ENCODE data around the gene CD46.
"Not testable (repeated sequence)": the region's sequence is repeated elsewhere in the genome, so short reads cannot be mapped to it uniquely, and the experiment has no call there.

The CD46 gene

DNA sequence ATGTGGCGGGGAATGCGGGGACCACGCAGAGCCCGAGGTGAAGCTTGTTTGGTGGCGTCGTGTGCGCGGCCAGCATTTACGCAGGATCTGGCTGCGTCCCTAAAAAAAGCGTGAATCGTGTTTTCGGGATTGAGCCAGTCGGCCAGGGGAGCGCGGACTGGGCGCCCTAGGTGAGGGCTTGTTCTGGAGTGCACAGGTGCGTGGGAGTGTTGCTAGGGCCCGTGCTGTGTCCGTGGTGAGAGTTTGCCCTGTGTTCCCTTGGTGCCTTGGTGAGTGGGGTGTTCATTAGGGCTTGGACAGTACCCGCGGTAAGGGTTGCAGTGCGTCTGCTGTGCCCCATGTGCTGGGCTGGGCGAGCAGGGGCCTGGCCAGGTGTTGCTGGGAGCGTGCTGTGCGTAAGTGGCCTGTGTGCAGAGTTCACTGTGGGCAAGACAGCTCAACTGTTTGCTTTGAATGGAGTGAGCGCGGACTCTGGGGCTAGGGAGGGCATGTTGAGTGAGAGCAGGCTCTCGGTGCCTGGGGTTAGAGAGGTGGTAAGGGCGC is 673 bp downstream of the CD46 start:
- no peak for DNase-seq

DNA sequence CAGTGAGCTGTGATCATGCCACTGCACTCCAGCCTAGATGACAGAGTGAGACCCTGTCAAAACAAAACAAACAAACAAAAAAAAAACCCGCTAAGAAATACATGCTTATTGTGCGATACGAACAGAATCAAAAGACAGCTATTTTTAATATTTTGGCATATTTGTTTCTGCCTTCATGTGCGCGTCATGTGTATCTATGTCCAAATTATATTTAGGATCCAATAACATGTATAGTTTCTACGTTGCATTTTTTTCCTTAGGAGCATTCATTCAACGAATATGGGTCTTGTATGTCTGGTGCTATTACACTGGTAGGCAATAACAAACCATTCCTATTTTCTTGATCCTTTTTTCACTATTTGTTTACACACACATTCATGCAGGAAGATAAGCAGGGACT is 1.8 kb downstream of the CD46 start:
- no peak for DNase-seq

DNA sequence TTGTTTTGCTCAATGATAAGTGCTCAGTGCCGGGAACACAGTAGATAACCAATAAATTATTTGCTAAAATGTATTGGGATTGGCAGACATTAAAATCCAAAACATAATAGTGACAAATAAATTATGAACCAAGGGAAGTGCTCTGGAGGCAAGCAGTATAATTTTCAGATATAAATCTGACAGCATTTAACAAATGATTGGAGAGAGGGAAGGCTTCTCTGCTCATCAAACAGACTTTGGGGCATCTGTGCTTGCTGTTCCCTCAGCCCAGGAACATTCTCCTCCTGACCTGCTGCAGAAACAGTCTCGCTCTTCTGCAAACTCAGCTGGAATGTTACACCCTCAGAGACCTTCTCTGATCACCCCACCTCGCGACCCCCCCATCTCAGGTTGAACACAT is 2.2 kb downstream of the CD46 start:
- no peak for DNase-seq

DNA sequence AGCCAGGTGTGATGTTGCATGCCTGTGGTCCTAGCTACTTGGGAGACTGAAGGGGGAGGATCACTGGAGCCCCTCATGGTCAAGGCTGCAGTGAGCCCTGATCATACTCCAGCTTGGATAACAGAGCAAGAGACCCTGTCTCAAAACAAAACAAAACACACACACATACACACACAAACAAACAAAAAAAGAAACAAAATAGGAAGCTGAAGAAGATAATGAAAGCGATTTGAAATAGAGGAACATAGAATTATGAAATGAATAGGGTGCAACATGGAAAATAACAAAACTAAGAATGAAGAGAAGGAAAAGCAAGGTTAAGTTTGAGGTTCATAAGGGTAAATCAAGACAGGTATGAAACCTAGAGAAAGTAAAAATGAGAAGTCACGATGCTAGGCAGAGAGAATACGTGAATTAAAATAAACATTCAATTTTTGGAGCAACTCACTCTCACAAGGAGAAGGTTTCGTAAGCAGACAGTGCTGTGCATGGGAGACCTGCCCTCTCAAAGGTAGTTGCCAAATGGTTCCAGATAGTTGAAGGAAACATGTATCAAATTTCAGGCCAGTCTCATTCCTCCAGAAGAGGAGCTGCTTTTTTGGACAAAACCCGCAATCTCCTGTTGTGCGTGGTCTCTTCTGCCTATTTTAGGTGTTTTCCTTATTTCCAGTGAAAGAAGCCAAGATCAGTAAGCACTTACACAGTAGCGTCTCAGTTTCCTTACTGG is 3.3 kb downstream of the CD46 start:
- no peak for DNase-seq

DNA sequence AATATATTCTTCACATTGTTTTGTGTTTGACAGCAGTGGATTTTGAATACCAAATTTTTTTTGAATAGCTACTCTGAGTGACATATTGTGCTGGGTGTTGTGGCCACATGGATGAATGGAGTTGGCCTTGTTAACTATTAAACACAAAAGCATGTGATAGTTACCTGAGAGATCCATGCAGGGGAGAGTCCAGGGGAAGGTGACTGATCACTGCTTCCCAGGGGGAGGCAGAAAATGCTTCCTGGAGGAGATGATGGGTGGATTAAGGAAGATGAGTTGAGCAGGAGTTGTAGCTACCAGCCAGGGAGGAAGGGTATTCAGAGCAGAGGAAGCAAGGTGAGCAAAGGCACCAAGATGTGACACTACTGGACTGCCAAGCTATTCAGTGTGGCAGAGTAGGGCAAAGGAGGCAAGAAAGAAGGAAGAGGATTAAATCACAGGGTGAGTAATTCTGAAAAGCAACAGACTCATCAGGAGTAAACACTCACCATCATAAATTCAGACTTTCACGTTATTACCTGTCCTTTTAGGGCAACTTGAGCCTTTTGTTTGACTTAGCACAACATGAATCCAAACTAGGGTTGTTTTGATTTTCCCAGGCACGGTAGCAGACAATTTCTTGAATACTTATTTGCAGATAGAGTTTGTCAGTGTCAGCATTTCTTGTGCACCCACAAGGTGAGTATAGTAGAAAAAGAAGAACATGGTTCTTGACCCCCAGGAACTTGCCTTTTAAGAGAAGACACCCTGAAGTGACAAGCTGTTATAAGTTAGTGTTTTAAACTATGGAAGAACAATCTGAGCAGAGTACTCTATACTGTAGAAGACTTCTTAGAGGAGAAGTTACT is 4.2 kb downstream of the CD46 start:
- no peak for DNase-seq

DNA sequence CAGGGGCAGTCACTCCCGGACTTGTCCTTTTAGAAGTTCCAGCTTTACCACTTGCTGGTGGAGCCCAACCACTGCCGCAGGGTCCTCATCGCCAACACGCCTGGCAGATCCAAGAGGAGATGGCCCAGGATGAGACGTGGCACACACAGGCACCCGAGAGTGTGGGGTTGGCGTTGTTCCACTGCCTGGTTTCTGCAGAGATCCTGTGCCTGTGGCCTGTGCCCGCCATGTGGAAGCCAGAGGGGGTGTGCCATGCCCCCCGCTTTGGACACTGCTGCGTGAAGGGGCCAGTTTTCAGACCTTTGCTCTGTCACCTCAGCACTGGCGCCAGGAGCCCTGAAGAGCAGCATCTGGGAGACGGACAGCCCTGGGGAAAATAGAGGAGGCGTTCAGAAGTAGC is 10.8 kb downstream of the CD46 start:
- DNase-seq: no peak

DNA sequence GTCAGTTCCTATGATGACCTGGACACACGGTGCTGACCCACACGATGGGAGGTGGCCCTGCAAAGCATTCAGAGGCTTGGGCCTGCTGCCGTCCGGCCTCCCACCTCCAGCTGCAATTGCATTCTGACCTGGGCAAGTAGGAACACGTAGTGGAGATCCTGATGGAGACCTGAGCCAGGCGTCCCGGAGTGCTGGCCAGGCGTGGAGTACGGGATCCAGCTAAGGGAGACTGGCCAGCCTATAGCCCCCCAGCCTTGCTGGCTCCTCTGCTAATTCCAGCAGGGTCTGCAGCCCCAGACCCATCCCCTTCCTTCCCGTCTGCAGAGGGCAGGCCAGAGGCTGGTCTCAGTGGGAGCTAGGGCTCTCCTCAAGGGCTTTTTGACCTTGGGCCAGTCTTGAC is 11.2 kb downstream of the CD46 start:
- DNase-seq: no peak

DNA sequence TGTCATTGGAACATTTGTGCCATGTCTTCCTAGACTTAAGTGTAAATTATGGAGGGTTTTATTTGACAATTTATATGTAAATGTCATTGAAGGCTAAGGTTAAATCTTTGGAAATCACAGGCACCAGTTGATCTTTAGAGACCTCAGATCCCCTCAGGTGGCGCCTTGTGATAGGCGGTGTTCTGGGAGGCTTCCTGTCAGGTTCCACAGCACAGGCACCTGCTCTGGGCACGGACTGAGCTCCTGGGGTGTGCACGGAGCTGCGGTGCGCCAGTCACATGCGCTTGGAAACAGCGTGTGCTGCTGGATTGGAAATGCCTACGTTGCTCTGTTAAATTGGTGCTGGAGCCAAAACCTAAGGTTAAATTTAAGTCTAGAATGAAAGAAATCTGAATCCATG is 12.1 kb downstream of the CD46 start:
- no peak for DNase-seq

DNA sequence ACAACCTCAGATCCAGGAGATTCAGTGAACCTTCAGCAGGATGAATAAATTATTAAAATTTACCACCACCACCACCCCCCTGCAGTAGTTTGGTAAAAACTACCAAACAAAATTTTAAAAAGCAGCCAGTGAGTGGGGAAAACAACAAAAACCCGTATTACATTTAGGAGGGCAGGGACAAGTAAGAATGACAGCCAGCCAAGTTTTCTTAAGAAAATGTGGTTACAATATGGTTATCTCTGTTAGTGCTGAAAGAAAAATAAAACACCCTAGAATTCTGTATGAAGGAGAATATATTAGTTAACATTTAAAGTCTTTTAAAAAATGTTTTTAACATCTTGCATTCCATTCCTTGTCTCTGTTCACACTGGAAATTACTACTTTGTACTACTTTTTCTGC is 14.7 kb downstream of the CD46 start:
- DNase-seq: no peak

DNA sequence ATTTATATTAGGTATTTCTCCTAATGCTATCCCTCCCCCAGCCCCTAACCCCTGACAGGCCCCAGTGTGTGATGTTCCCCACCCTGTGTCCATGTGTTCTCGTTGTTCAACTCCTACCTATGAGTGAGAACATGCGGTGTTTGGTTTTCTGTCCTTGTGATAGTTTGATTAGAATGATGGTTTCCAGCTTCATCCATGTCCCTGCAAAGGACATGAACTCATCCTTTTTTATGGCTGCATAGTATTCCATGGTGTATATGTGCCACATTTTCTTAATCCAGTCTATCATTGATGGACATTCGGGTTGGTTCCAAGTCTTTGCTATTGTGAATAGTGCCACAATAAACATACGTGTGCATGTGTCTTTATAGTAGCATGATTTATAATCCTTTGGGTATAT is 18.7 kb downstream of the CD46 start:
- DNase-seq: not testable (repeated sequence)

DNA sequence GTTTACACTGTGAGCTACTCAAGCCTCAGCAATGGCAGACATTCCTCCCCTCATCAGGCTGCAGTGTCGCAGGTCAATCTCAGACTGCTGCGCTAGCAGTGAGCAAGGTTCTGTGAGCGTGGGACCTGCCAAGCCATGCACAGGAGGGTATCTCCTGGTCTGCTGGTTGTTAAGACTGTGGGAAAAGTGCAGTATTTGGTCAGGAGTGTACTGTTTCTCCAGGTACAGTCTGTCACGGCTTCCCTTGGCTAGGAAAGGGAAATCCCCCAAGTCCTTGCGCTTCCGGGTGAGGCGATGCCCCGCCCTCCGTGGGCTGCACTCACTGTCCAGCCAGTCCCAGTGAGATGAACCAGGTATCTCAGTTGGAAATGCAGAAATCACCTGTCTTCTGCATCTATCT is 24.2 kb downstream of the CD46 start:
- not testable (repeated sequence) for DNase-seq

DNA sequence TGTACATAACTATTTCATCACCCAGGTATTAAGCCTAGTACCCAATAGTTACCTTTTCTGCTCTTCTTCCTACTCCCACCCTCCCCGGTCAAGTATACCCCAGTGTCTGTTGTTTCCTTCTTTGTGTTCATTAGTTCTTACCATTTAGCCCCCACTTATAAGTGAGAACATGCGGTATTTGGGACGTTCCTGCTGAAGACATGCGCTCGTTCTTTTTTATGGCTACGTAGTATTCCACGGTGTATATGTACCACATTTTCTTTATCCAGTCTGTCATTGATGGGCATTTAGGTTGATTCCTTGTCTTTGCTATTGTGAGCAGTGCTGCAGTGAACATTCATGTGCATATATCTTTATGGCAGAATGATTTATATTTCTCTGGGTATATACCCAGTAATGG is 25.6 kb downstream of the CD46 start:
- DNase-seq: not testable (repeated sequence)

DNA sequence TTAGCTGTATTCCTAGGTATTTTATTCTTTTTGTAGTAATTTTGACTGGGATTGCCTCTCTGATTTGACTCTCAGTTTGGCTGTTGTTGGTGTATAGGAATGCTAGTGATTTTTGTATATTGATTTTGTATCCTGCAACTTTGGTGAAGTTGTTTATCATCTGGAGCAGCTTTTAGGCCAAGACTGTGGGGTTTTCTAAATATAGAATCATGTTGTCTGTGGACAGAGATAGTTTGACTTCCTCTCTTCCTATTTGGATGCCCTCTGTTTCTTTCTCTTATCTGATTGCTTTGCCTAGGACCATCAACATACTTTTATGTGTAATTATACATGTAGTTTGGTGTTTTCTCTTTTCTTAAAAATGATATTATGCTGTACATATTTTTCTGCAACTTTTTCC is 27.2 kb downstream of the CD46 start:
- DNase-seq: no peak

DNA sequence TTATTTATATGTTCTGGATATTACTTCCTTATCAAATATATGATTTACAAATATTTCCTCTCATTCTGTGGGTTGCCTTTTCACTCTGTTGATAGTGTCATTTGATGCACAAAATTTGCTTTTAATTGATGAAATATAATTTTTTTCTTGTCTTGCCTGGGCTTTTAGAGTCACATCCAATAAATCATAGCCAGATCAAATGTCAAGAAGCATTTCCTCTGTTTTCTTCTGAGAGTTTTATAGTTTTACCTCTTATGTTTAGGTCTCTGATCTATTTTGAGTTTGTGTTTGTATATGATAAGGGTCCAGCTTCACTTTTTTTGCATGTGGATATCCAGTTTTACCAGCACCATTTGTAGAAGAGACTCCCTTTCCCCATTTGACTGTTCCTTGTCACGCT is 29.5 kb downstream of the CD46 start:
- DNase-seq: no peak

DNA sequence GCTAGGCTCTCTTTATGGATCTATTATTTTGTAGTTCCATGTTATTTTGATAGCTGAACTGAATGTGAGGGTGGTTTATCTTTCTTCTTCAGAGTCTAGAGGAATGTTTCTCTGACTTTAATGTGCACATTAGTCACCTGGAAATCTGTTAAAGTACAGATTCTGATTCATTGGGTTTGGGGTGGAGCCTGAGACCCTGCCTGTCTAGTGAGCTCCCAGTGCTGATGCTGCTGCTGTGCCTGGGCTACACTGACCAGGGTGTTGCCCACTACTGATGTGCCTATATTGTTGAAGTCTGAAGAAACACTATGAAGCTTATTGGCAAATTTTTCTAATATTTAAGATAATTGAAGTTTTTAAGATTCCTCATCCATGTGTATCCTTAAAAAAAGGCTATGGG is 35.9 kb downstream of the CD46 start:
- peak; percentile 20 for DNase-seq

DNA sequence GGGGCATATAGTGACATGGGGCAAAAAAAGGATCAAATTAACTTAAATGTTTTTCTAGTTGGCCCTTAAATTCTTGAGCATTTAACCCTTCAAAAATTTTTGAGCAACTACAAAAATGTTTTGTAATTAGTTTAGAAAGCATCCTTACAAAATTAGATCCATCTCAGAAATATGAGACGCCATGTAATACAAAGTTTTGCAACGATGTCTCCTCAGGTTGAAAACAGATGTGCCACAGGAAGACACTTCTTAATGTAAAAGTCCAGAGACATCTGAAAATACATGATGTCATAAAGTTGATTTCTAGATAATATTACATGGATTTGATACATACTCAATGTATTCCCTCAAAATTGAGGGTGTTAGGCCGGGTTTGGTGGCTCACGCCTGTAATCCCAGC is 37.5 kb downstream of the CD46 start:
- no peak for DNase-seq

DNA sequence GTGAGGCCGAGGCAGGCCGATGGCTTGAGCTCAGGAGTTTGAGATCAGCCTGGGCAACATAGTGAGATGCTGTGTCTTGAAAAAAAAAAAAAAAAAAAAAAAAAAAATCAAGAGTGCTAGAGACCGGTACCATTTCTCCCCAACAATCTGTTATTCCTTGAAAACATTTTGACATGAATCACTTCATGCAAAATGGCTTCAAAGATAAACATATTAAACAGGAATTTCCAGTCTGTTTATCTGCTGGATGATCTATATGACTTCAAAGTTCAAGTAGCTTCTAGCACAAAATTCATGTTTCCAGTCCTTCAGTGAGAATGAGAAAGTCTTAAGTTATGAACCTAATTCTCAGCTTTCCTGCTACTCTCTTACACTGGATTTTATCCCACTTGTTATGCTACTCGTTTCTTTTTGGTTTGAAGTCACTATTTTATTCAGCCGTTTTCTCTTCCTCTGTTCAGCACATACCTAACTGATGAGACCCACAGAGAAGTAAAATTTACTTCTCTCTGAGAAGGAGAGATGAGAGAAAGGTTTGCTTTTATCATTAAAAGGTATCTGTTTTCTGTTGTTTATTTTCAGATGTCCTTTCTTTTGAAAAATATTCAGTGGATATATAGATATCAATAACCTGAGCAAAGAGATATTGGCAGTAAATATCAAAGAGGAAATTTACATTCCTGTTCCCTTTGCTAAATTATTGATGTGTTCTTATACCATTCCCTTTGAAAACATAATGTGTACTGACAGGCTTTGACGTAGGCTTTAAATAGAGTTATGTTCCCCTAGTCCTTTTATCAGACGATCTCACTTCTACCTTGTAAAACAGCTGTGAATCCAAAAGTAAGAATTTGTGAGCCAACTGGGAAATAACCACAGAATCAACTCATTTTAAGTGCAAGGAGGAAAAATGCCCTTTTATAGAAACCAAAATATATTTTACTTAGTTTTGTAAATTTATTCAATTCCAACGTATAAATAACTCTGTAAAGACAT is 38.2 kb downstream of the CD46 start:
- no peak for DNase-seq

DNA sequence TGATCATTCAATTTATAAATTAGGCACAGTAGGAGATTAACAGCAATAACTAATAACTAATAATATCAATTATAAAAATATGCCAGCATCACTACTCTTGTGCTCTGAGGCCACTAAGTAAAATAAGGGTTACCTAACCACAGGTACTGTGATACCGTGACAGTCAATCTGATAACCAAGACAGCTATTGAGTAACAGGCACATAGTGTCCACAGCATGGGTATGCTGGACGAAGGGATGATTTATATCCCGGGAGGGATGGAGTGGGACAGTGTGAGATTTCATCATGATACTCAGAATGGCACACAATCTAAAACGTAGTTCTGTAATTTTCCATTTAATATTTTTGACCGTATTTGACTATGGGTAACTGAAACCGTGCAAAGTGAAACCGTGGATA is 39.4 kb downstream of the CD46 start:
- no peak for DNase-seq

DNA sequence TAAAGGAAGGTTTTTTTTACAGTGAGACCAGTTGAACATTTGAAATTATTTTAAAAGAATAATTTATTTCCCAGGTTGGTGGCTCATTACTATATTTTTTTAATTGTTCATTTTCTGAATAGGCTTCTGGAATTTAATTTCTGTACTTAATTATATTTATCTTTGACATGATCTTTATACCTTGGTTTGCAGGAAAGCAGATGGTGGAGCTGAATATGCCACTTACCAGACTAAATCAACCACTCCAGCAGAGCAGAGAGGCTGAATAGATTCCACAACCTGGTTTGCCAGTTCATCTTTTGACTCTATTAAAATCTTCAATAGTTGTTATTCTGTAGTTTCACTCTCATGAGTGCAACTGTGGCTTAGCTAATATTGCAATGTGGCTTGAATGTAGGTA is 41.5 kb downstream of the CD46 start:
- DNase-seq: no peak

DNA sequence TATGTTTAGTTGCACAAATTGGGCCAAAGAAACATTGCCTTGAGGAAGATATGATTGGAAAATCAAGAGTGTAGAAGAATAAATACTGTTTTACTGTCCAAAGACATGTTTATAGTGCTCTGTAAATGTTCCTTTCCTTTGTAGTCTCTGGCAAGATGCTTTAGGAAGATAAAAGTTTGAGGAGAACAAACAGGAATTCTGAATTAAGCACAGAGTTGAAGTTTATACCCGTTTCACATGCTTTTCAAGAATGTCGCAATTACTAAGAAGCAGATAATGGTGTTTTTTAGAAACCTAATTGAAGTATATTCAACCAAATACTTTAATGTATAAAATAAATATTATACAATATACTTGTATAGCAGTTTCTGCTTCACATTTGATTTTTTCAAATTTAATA is 43.0 kb downstream of the CD46 start:
- DNase-seq: no peak

DNA sequence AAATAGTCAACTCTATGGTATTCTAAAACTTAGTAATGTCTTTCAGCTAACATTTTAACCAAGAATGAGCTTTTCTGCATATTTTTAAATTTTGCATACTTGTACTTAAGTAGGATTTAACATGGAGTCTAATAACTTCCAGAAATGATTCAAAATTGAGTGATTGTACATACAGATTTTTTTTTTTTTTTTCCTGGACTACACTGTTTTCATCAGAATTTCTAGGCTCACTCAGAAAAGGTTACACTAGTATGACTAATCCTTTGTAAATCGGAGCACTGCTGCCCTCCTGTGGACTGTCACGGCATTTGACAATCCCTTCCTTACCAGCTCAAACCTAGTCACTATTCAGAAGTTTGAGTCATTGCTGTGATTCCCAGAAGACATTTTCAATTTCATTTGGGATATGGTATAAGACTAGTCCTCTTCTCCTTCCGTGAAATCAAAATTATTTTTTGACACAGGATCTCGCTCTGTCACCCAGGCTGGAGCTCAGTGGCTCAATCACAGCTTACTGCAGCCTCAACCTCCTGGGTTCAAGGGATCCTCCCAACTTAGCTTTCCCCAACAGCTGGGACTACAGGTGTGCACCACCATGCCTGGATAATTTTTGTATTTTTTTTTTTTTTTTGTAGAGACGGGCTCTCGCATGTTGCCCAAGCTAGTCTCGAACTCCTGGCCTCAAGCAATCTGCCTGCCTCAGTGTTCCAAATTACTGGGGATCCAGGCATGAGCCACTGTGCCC is 45.5 kb downstream of the CD46 start:
- DNase-seq: peak; percentile 83

DNA sequence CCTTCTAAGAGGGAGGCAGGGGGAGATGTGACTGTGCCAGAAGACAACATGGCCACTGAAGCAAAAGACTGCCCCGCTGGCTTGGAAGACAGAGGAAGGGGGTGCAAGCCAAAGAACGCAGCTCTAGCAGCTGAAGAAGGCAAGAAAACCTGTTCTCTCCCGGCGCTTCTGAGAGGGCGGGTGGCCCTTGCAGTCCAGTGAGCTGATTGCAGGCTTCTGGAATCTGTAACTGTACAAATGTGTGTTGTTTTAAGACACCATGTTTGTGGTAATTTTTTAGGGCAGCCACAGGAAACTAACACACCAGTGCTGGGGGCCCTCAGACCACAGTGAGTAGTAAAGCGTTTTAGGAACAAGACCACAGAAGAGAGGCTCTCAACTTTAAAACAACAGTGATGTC is 47.0 kb downstream of the CD46 start:
- DNase-seq: no peak

Measured in fibroblast of skin of right quadriceps (primary cell).